CD4-positive, alpha-beta memory T cell (primary cell): ENCODE measurements around the gene ADCY1. TPM values are rescaled to one million over a fixed set of nuclear protein-coding genes. Genes with fewer than 3 reads are reported as not detected.

ENCODE experiments used
- CTCF ChIA-PET: fragments of 350-600 bp; sonication (Branson Sonifier 250); formaldehyde crosslinking; loops from one replicate; lab custom pipeline; 2021; ENCODE audit warnings: inconsistent platforms; ENCODE audit not compliant: partially characterized antibody; lab: Charles Lee
- POLR2A ChIA-PET: fragments of 350-600 bp; sonication (Branson Sonifier 250); formaldehyde crosslinking; loops from one replicate; lab custom pipeline; 2021; ENCODE audit not compliant: partially characterized antibody; lab: Charles Lee
- DNase-seq, 5 donors: peaks; one replicate each; pipeline versions ENCODE4 v3.0.0 to v3.0.0-alpha.2; 2020 to 2022; ENCODE audit warnings: mixed read lengths in 1 of 5
- H3K27ac ChIP-seq: one replicate; pipeline ENCODE4 v1.7.0; 2013; ENCODE audit warnings: low read depth, low read length
- H3K27me3 ChIP-seq: 2 replicates; pipeline ENCODE4 v1.7.0; 2013; ENCODE audit warnings: mild to moderate bottlenecking, low read length, moderate library complexity; ENCODE audit not compliant: insufficient read depth
- H3K36me3 ChIP-seq: 2 replicates; pipeline ENCODE4 v1.7.0; 2013; ENCODE audit warnings: mild to moderate bottlenecking, low read length, moderate library complexity; ENCODE audit not compliant: insufficient read depth
- H3K4me1 ChIP-seq: 2 replicates; pipeline ENCODE4 v1.7.0; 2013; ENCODE audit warnings: mild to moderate bottlenecking, low read length, moderate library complexity; ENCODE audit not compliant: insufficient read depth
- H3K4me3 ChIP-seq, 2 donors: one replicate each; pipeline ENCODE4 v1.7.0; 2013; ENCODE audit warnings: low read length in 2 of 2, mild to moderate bottlenecking in 1 of 2
- H3K9me3 ChIP-seq, 2 donors: one replicate each; pipeline ENCODE4 v1.7.0; 2013; ENCODE audit warnings: low read length in 2 of 2, control low read depth in 1 of 2; ENCODE audit not compliant: control insufficient read depth in 1 of 2
- H3K27ac Mint-ChIP-seq, 7 donors: one replicate each; pipeline ENCODE4 v1.8.0; 2020 to 2021; ENCODE audit warnings: mixed read lengths in 7 of 7, mild to moderate bottlenecking in 6 of 7, inconsistent platforms in 3 of 7, moderate library complexity in 3 of 7
- H3K27me3 Mint-ChIP-seq, 2 donors: one replicate each; pipeline ENCODE4 v1.8.0; 2020 to 2021; ENCODE audit warnings: mixed read lengths in 2 of 2
- H3K36me3 Mint-ChIP-seq, 2 donors: one replicate each; pipeline ENCODE4 v1.8.0; 2020 to 2021; ENCODE audit warnings: mixed read lengths in 2 of 2, inconsistent platforms in 1 of 2, mild to moderate bottlenecking in 1 of 2
- H3K4me1 Mint-ChIP-seq, 4 donors: one replicate each; pipeline ENCODE4 v1.8.0; 2020 to 2021; ENCODE audit warnings: mixed read lengths in 4 of 4, mild to moderate bottlenecking in 1 of 4
- H3K4me3 Mint-ChIP-seq, 8 donors: one replicate each; pipeline ENCODE4 v1.8.0; 2020 to 2021; ENCODE audit warnings: mixed read lengths in 8 of 8, mild to moderate bottlenecking in 7 of 8, moderate library complexity in 6 of 8, inconsistent platforms in 3 of 8
- H3K9me3 Mint-ChIP-seq, 8 donors: one replicate each; pipeline ENCODE4 v1.8.0; 2020 to 2021; ENCODE audit warnings: mixed read lengths in 8 of 8, mild to moderate bottlenecking in 5 of 8, inconsistent platforms in 3 of 8, moderate library complexity in 1 of 8
- intact Hi-C: fragments of 100-400 bp; cut with micrococcal nuclease; formaldehyde crosslinking; loops from one replicate; pipeline ENCODE4 v1.15.1; 2023
- polyA plus RNA-seq, 2 donors: library from polyadenylated mRNA; unstranded; fragments of 300-500 nt; fragmentation: Illumina TruSeq; gene quantifications; one replicate each; pipeline ENCODE4 v1.2.3, GENCODE V29; 2021
- total RNA-seq, 2 experiments: library from RNA; stranded (reverse); gene quantifications; one replicate each; pipeline ENCODE4 v1.2.3, GENCODE V29; 2021

ADCY1 gene
- total and polyA plus RNA-seq, 4 experiments from 2014 or later, result 0.02 TPM; not detected in 3

DNA sequence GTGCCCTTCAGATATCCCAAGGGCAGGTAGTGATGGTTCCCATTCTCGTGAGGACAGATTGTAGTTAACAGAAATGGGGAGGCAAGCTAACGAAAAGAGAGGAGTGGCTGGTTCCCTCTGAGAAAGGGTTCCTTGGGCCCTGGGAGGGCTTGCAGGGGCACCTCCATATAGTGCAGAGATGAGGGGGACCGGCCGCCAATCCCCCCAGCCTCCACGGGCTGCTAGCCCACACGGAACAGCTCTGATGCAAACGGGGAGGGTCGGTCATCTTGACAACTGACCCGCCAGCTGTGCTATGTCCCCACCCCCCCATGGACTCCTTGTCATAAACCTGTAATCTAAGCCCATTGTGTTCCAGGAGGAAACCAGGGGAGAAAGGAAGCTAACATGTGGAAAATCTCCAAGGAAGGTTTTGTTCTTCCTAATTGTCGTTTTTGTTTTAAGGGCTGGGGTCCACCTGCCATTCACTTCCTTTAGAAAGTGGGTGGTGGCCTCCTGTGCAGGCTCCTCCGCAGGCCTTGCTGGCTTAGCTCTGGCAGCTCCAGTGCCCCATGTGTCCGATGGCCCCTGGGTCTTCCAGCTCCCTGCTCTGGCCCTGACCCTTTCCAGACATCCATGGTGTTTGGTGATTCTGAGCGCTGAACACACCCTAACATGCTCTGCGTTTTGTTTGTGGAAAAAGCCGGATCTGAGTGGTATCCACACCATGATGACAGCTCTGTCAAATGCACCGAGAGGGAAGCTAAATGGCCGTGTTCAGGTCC is 15.9 kb downstream of the ADCY1 start:
- no peaks in the 10 kb centered on the region for H3K4me1 ChIP-seq
- Mint-ChIP-seq H3K4me1 (no peaks in the 10 kb centered on the region), H3K4me3 (no peak overlapping the region), H3K27ac (no peak overlapping the region), H3K36me3 (no peaks in the 10 kb centered on the region), H3K27me3 (peaks cover 0 to 2% of the 10 kb centered on the region in 2 donors), H3K9me3 (no peaks in the 10 kb centered on the region)
- no peak overlapping the region for H3K4me3 ChIP-seq
- H3K36me3 ChIP-seq, result no peaks in the 10 kb centered on the region
- H3K27me3 ChIP-seq, result no peaks in the 10 kb centered on the region
- intact Hi-C loops, result no loop called here
- ChIA-PET CTCF (no interaction called here), POLR2A (no interaction called here)
- no peak for DNase-seq
- H3K27ac ChIP-seq, result no peak overlapping the region
- H3K9me3 ChIP-seq, result no peaks in the 10 kb centered on the region

DNA sequence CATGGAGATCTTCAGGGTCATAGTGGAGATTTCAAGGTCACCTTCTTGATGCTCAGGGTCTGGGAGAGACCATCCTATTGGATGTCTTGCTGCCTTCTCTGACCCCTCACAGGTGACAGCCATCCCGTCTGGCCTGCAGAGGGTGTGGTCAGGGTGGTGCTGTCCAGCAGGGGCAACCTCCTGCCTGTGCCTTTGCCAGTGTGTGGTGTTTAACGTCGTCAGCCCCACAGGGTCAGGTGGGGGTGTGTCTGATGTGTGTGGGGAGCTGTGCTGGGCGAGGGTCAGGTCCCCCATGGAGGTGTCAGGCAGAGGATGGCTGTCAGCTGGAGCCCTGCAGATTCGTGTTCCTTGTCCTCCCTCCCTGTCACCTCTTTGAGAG is 16.5 kb downstream of the ADCY1 start:
- H3K36me3 ChIP-seq, result no peaks in the 10 kb centered on the region
- intact Hi-C loops, result no loop called here
- H3K27me3 ChIP-seq, result no peaks in the 10 kb centered on the region
- no peaks in the 10 kb centered on the region for H3K9me3 ChIP-seq
- no peaks in the 10 kb centered on the region for H3K4me1 ChIP-seq
- no peaks in the 10 kb centered on the region for H3K36me3 Mint-ChIP-seq
- no peak overlapping the region for H3K27ac ChIP-seq
- POLR2A ChIA-PET, result no interaction called here
- H3K27ac Mint-ChIP-seq, result no peak overlapping the region
- H3K4me1 Mint-ChIP-seq, result no peaks in the 10 kb centered on the region
- peaks cover 0 to 2% of the 10 kb centered on the region in 2 donors for H3K27me3 Mint-ChIP-seq
- H3K4me3 ChIP-seq, result no peak overlapping the region
- no peaks in the 10 kb centered on the region for H3K9me3 Mint-ChIP-seq
- no peak overlapping the region for H3K4me3 Mint-ChIP-seq
- no peak for DNase-seq
- CTCF ChIA-PET, result no interaction called here

DNA sequence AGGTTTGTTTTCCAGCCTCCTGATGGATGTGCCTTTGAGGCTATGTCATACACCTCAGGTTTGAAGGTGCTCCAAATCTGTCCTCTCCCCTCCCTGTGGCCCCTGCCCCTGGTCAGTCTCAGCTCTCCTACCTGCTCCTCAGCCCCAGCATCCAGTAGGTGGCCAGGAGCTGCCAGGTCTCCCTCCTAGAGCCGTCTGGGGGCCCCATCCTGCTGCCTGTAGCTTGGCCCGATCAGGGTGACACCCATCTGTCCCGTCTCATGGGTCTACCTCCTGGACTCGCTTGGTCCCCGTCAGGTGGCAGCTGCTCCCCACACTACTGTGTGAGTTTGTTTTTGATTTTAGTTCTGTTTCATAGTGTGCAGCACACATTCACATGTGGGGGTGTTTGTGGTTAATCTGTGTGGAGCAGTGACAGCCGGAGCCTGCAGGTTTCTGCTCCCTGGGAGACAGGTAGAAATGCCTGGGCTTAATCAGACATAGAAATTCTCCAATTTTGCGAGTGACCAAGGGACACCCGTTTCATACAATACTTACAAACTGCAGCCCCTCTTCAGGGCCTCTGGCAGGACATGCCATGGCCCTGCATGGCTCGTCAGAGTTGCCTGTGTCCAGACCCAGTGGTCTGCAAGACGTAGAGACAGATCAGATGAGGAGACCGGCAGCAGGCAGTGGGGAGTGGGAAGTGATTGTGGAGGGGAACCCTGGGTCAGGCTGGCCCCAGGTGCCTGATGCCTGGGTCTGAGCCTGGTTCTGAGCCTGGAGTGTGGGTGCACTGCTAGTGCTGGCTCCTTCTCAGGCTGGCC is 17.1 kb downstream of the ADCY1 start:
- CTCF ChIA-PET, result no interaction called here

DNA sequence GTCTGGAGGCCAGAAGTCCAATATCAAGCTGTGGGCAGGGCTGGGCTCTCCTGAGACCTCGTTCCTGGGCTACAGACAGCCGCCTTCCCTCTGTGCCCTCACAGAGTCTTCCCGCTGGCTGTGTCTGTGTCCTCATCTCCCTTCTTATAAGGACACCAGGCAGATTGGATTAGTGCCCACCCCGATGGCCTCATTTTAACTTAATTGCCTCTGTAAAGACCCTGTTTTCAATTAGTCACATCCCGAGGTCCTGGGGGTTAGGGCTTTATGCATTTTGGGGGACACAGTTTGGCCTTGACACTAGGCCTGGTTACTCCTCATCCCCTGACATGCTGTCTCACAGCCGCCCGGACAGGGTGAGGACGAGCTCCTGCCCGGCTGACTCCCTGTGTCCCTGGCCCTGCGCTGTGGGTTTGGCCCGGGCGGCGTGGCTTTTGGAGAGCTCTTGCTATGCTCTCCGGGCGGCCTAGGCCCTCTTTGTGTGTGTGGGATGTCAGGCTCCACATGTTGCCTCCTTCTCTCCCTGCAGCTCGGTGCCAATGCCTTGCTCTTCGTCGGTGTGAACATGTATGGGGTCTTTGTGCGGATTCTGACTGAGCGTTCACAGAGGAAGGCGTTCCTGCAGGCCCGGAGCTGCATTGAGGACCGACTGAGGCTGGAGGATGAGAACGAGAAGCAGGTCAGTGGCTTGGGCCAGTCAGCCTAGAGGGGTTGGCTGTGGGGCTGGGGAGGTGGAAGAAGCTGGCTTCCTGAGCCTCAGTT is 18.2 kb downstream of the ADCY1 start:
- H3K27ac ChIP-seq, result no peak overlapping the region
- Mint-ChIP-seq H3K27me3 (peaks cover 2 to 3% of the 10 kb centered on the region in 2 donors), H3K9me3 (no peaks in the 10 kb centered on the region), H3K4me1 (no peaks in the 10 kb centered on the region), H3K36me3 (no peaks in the 10 kb centered on the region), H3K4me3 (no peak overlapping the region), H3K27ac (peak overlapping the region in 1 of 7 donors; percentile 16)
- no peaks in the 10 kb centered on the region for H3K27me3 ChIP-seq
- H3K9me3 ChIP-seq, result no peaks in the 10 kb centered on the region
- no peaks in the 10 kb centered on the region for H3K36me3 ChIP-seq
- H3K4me1 ChIP-seq, result no peaks in the 10 kb centered on the region
- CTCF ChIA-PET, result no interaction called here
- intact Hi-C loops, result no loop called here
- POLR2A ChIA-PET, result no interaction called here
- no peak overlapping the region for H3K4me3 ChIP-seq
- no peak for DNase-seq

More for the DNA sequence above, 17.1 kb downstream of the ADCY1 start:
- POLR2A ChIA-PET, result no interaction called here
- H3K27ac Mint-ChIP-seq, result no peak overlapping the region
- Histone ChIP-seq H3K27me3 (no peaks in the 10 kb centered on the region), H3K4me1 (no peaks in the 10 kb centered on the region), H3K9me3 (no peaks in the 10 kb centered on the region), H3K4me3 (no peak overlapping the region), H3K27ac (no peak overlapping the region), H3K36me3 (no peaks in the 10 kb centered on the region)
- H3K36me3 Mint-ChIP-seq, result no peaks in the 10 kb centered on the region
- H3K9me3 Mint-ChIP-seq, result no peaks in the 10 kb centered on the region
- H3K4me1 Mint-ChIP-seq, result no peaks in the 10 kb centered on the region
- H3K4me3 Mint-ChIP-seq, result no peak overlapping the region
- intact Hi-C loops, result no loop called here
- H3K27me3 Mint-ChIP-seq, result peaks cover 0 to 2% of the 10 kb centered on the region in 2 donors
- DNase-seq, result no peak

DNA sequence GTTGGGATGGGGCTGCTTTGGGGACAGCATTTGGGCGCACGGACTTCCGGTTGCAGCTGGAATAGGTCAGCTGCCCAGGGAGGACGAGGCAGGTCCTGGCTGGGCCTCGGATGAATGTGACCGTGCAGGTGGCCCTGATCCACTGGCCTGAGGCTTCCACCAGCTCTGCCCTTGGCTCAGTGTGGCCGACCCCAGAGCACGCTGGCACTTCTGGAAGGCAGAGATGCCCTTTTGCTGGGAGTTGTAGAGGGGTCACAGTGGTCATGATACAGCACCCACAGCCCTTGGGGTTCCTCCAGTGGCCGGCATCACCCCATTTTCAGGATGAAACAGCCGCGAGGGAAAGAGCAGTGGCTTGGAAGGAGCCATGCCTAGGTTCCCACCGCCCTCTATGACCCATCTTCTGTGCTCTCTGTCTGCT is 19.0 kb downstream of the ADCY1 start:
- Histone ChIP-seq H3K9me3 (no peaks in the 10 kb centered on the region), H3K27me3 (no peaks in the 10 kb centered on the region), H3K4me3 (no peak overlapping the region), H3K27ac (no peak overlapping the region), H3K36me3 (no peaks in the 10 kb centered on the region), H3K4me1 (no peaks in the 10 kb centered on the region)
- ChIA-PET CTCF (no interaction called here), POLR2A (no interaction called here)
- Mint-ChIP-seq H3K27ac (no peak overlapping the region), H3K27me3 (peaks cover 2 to 3% of the 10 kb centered on the region in 2 donors), H3K36me3 (no peaks in the 10 kb centered on the region), H3K4me1 (no peaks in the 10 kb centered on the region), H3K9me3 (no peaks in the 10 kb centered on the region), H3K4me3 (no peak overlapping the region)
- intact Hi-C loops, result no loop called here
- DNase-seq, result no peak

DNA sequence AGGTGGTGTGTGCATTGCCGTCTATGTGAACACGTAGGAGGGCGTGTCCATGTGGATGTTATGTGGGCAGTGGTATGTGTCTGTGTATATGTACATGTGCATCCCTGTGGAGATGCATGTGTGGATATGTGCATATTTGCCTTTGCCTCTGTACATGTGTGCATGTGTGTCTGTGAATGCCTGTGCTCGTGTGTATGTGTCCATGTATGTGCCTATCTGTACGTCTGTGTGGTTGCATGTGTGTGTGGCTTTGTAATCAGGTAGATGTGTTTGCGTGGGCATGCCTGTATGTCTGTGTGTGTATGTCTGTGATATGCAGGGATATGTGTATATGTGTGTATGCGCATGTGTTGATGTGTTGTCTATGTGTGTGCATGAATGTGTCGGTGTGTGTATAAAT is 19.7 kb downstream of the ADCY1 start:
- H3K9me3 ChIP-seq, result no peaks in the 10 kb centered on the region
- Mint-ChIP-seq H3K4me3 (no peak overlapping the region), H3K4me1 (no peaks in the 10 kb centered on the region), H3K9me3 (no peaks in the 10 kb centered on the region), H3K27me3 (peaks cover 3 to 7% of the 10 kb centered on the region in 2 donors), H3K36me3 (no peaks in the 10 kb centered on the region), H3K27ac (no peak overlapping the region)
- CTCF ChIA-PET, result no interaction called here
- H3K4me3 ChIP-seq, result no peak overlapping the region
- POLR2A ChIA-PET, result no interaction called here
- no peaks in the 10 kb centered on the region for H3K27me3 ChIP-seq
- intact Hi-C loops, result no loop called here
- no peaks in the 10 kb centered on the region for H3K36me3 ChIP-seq
- no peaks in the 10 kb centered on the region for H3K4me1 ChIP-seq
- DNase-seq, result no peak
- H3K27ac ChIP-seq, result no peak overlapping the region
